Skeletal muscle cell (primary cell): ENCODE data around the gene SCTR.
"Not testable (repeated sequence)": the region's sequence is repeated elsewhere in the genome, so short reads cannot be mapped to it uniquely, and the experiment has no call there.

Source experiments
- DNase-seq: peaks from one replicate; pipeline ENCODE4 v3.0.0-alpha.2; 2010; ENCODE audit warnings: low read depth
- H3K4me3 ChIP-seq: 2 replicates; pipeline ENCODE4 v1.5.1; 2011; ENCODE audit warnings: low read depth, mild to moderate bottlenecking, control low read depth, low read length, moderate library complexity

The SCTR gene

GRCh38 chr2:119423811-119424210, 100.5 kb downstream of the SCTR start:
- H3K4me3 ChIP-seq = no peak overlapping the region
- no peak for DNase-seq

GRCh38 chr2:119423108-119423444, 101.2 kb downstream of the SCTR start:
- no peak overlapping the region for H3K4me3 ChIP-seq
- DNase-seq = no peak

- DNase-seq = no peak
Measured at GRCh38 chr2:119422360-119423107, 101.7 kb downstream of the SCTR start.

GRCh38 chr2:119421741-119422140, 102.5 kb downstream of the SCTR start:
- H3K4me3 ChIP-seq = no peak overlapping the region
- DNase-seq = no peak

More at GRCh38 chr2:119422360-119423107, 101.7 kb downstream of the SCTR start:
- no peak overlapping the region for H3K4me3 ChIP-seq

GRCh38 chr2:119421304-119421703, 103.0 kb downstream of the SCTR start:
- H3K4me3 ChIP-seq = no peak overlapping the region
- no peak for DNase-seq

- H3K4me3 ChIP-seq = no peak overlapping the region
- DNase-seq = no peak
Measured at GRCh38 chr2:119419803-119420508, 104.3 kb downstream of the SCTR start.

- DNase-seq = no peak
Measured at GRCh38 chr2:119419065-119419464, 105.2 kb downstream of the SCTR start.

GRCh38 chr2:119417908-119418307, 106.4 kb downstream of the SCTR start:
- no peak overlapping the region for H3K4me3 ChIP-seq
- no peak for DNase-seq

More at GRCh38 chr2:119419065-119419464, 105.2 kb downstream of the SCTR start:
- H3K4me3 ChIP-seq = no peak overlapping the region

- H3K4me3 ChIP-seq = no peak overlapping the region
- DNase-seq = no peak
Measured at GRCh38 chr2:119416299-119416923, 107.9 kb downstream of the SCTR start.

GRCh38 chr2:119415630-119416029, 108.7 kb downstream of the SCTR start:
- DNase-seq = no peak
- H3K4me3 ChIP-seq = no peak overlapping the region

GRCh38 chr2:119414894-119415293, 109.4 kb downstream of the SCTR start:
- no peak for DNase-seq

GRCh38 chr2:119409506-119409905, 114.8 kb downstream of the SCTR start:
- no peak for DNase-seq
- H3K4me3 ChIP-seq = no peak overlapping the region

More at GRCh38 chr2:119414894-119415293, 109.4 kb downstream of the SCTR start:
- H3K4me3 ChIP-seq = no peak overlapping the region

GRCh38 chr2:119408221-119408619, 116.1 kb downstream of the SCTR start:
- DNase-seq = no peak
- H3K4me3 ChIP-seq = no peak overlapping the region

GRCh38 chr2:119407430-119408220, 116.7 kb downstream of the SCTR start:
- H3K4me3 ChIP-seq = no peak overlapping the region
- peak; percentile 14 for DNase-seq

GRCh38 chr2:119405151-119405550, 119.1 kb downstream of the SCTR start:
- DNase-seq = no peak
- H3K4me3 ChIP-seq = no peak overlapping the region

- not testable (repeated sequence) for DNase-seq, H3K4me3 ChIP-seq
Measured at GRCh38 chr2:119403618-119404017, 120.7 kb downstream of the SCTR start.

- no peak overlapping the region for H3K4me3 ChIP-seq
- DNase-seq = no peak
Measured at GRCh38 chr2:119402645-119403560, 121.4 kb downstream of the SCTR start.

- H3K4me3 ChIP-seq = no peak overlapping the region
- DNase-seq = no peak
Measured at GRCh38 chr2:119402106-119402505, 122.2 kb downstream of the SCTR start.

- no peak for DNase-seq
- no peak overlapping the region for H3K4me3 ChIP-seq
Measured at GRCh38 chr2:119397196-119397595, 127.1 kb downstream of the SCTR start.
